IMR-90 (cell line): ENCODE measurements around the gene LCA5. TPM values are rescaled to one million over a fixed set of nuclear protein-coding genes. Genes with fewer than 3 reads are reported as not detected.

Experiments used
- ATAC-seq: fragments of 200-7000 bp; cut with Tn5 transposase; 2 replicates; pipeline ENCODE4 v1.9.1; 2020; ENCODE audit warnings: low read depth, mild to moderate bottlenecking, moderate library complexity
- BruUV-seq: library from RNA; stranded (reverse); fragments of 400-500 nt; replicated peaks from 2 replicates; lab custom pipeline; 2021; lab: Mats Ljungman, UMichigan
- CTCF ChIA-PET: fragments of 300-600 bp; formaldehyde crosslinking; extraction: SDS; loops from one replicate; lab custom pipeline; 2021; ENCODE audit warnings: antibody characterized with exemption; lab: Yijun Ruan, JAX
- POLR2A ChIA-PET: fragments of 300-600 bp; sonication (Branson Sonifier 250); formaldehyde crosslinking; loops from one replicate; lab custom pipeline; 2022; ENCODE audit warnings: antibody characterized with exemption; ENCODE audit not compliant: unreplicated experiment; lab: Charles Lee
- DNase-seq: peaks from one replicate; pipeline ENCODE4 v3.0.0; 2013
- H2AFZ ChIP-seq: replicated peaks from 2 replicates; pipeline ENCODE3; 2013; ENCODE audit warnings: low read length, mild to moderate bottlenecking; ENCODE audit not compliant: poor library complexity
- H2AK5ac ChIP-seq: 2 replicates; pipeline ENCODE4 v1.6.1; 2013; ENCODE audit warnings: low read depth, low read length, inconsistent platforms
- H2AK9ac ChIP-seq: replicated peaks from 2 replicates; pipeline ENCODE3; 2013; ENCODE audit warnings: mild to moderate bottlenecking, low read depth, low read length, moderate library complexity; ENCODE audit not compliant: poor library complexity
- H2BK120ac ChIP-seq: 2 replicates; pipeline ENCODE4 v1.6.1; 2013; ENCODE audit warnings: low read depth, low read length, inconsistent platforms
- H2BK15ac ChIP-seq: 3 replicates; pipeline ENCODE4 v1.6.1; 2013; ENCODE audit warnings: low read depth, low read length, inconsistent platforms
- H2BK20ac ChIP-seq: 2 replicates; pipeline ENCODE4 v1.6.1; 2013; ENCODE audit warnings: low read depth, mild to moderate bottlenecking, inconsistent platforms, low read length, moderate library complexity
- H2BK5ac ChIP-seq: 2 replicates; pipeline ENCODE4 v1.6.1; 2013; ENCODE audit warnings: mild to moderate bottlenecking, low read depth, low read length, inconsistent platforms; ENCODE audit not compliant: poor library complexity, severe bottlenecking
- H3K14ac ChIP-seq: replicated peaks from 2 replicates; pipeline ENCODE4 v1.6.1; 2013; ENCODE audit warnings: low read depth, low read length, inconsistent platforms
- H3K18ac ChIP-seq: 2 replicates; pipeline ENCODE4 v1.6.1; 2013; ENCODE audit warnings: low read depth, low read length, control low read depth
- H3K23ac ChIP-seq: 2 replicates; pipeline ENCODE4 v1.6.1; 2013; ENCODE audit warnings: low read depth, low read length, inconsistent platforms
- H3K27ac ChIP-seq: 2 replicates; pipeline ENCODE4 v1.5.1; 2013; ENCODE audit warnings: mild to moderate bottlenecking, control low read depth, low read length; ENCODE audit not compliant: insufficient read depth
- H3K27me3 ChIP-seq: 2 replicates; pipeline ENCODE4 v1.6.1; 2013; ENCODE audit warnings: low read length; ENCODE audit not compliant: control insufficient read depth, insufficient read depth
- H3K36me3 ChIP-seq: 2 replicates; pipeline ENCODE4 v1.6.1; 2013; ENCODE audit warnings: low read length, mixed read lengths; ENCODE audit not compliant: control insufficient read depth, insufficient read depth
- H3K4ac ChIP-seq: 2 replicates; pipeline ENCODE4 v1.6.1; 2013; ENCODE audit warnings: low read depth, low read length, inconsistent platforms
- H3K4me1 ChIP-seq: 2 replicates; pipeline ENCODE4 v1.6.1; 2013; ENCODE audit warnings: low read length, mixed read lengths; ENCODE audit not compliant: control insufficient read depth, insufficient read depth
- H3K4me2 ChIP-seq: 2 replicates; pipeline ENCODE4 v1.6.1; 2013; ENCODE audit warnings: low read depth, mild to moderate bottlenecking, control low read depth, low read length, moderate library complexity
- H3K4me3 ChIP-seq: 2 replicates; pipeline ENCODE4 v1.5.1; 2013; ENCODE audit warnings: low read depth, mild to moderate bottlenecking, control low read depth, low read length, moderate library complexity; ENCODE audit not compliant: insufficient read depth
- H3K56ac ChIP-seq: 2 replicates; pipeline ENCODE4 v1.6.1; 2013; ENCODE audit warnings: low read length, inconsistent platforms; ENCODE audit not compliant: insufficient read depth; ENCODE audit errors: extremely low read depth
- H3K79me1 ChIP-seq, 2 experiments: 2 replicates each; pipeline ENCODE4 v1.6.1; 2013; ENCODE audit warnings: low read length in 2 of 2, inconsistent platforms in 1 of 2, low read depth in 1 of 2
- H3K9ac ChIP-seq: 2 replicates; pipeline ENCODE4 v1.6.1; 2013; ENCODE audit warnings: low read depth, low read length, control low read depth
- H3K9me1 ChIP-seq: 2 replicates; pipeline ENCODE4 v1.6.1; 2013; ENCODE audit warnings: low read length, inconsistent platforms; ENCODE audit not compliant: insufficient read depth
- H3K9me3 ChIP-seq: 2 replicates; pipeline ENCODE4 v1.6.1; 2013; ENCODE audit warnings: low read length; ENCODE audit not compliant: control insufficient read depth, insufficient read depth
- H4K20me1 ChIP-seq: 2 replicates; pipeline ENCODE4 v1.6.1; 2013; ENCODE audit warnings: low read length, inconsistent platforms; ENCODE audit not compliant: insufficient read depth
- H4K5ac ChIP-seq: 2 replicates; pipeline ENCODE4 v1.6.1; 2013; ENCODE audit warnings: mild to moderate bottlenecking, low read depth, low read length, control low read depth
- H4K8ac ChIP-seq, 2 experiments: 2 replicates each; pipeline ENCODE4 v1.6.1; 2013; ENCODE audit warnings: low read depth in 2 of 2, low read length in 2 of 2, control low read depth in 1 of 2, inconsistent platforms in 1 of 2
- H4K91ac ChIP-seq: 2 replicates; pipeline ENCODE4 v1.6.1; 2013; ENCODE audit warnings: low read depth, low read length, inconsistent platforms; ENCODE audit not compliant: insufficient read depth
- CEBPB ChIP-seq: IDR thresholded peaks from 2 replicates; pipeline ENCODE4 v1.6.1; 2012; ENCODE audit warnings: low read depth, low read length, improper control_type of control experiment
- WGBS, 2 experiments: methylation state at CpG; one replicate each; pipeline versions ENCODE4 v1.1.5 to v1.1.7; 2013; ENCODE audit warnings: missing lambda C conversion rate in 2 of 2; ENCODE audit not compliant: insufficient read length in 1 of 2; ENCODE audit errors: extremely low coverage in 2 of 2; 5-methylcytosine and 5-hydroxymethylcytosine counted together
- dilution Hi-C: fragments of 300-500 bp; cut with HindIII; formaldehyde crosslinking; loops from one replicate; pipeline ENCODE4 v1.14.3; 2018; ENCODE audit warnings: low sequenced_read_pairs; ENCODE audit not compliant: unreplicated experiment
- in situ Hi-C: fragments of 300-500 bp; cut with MboI; formaldehyde crosslinking; loops from 3 replicates; pipeline ENCODE4 v1.14.3; 2019; ENCODE audit warnings: low sequenced_read_pairs, inconsistent platforms, mixed read lengths
- intact Hi-C: fragments of 100-400 bp; cut with micrococcal nuclease; formaldehyde crosslinking; loops from 2 replicates; pipeline ENCODE4 v1.10.0; 2022
- polyA plus RNA-seq, 3 experiments: library from polyadenylated mRNA; depleted of rRNA; stranded (reverse); fragments of >200 nt; gene quantifications; 2 replicates each; pipeline ENCODE4 v1.2.3, GENCODE V29; 2012; ENCODE audit warnings: low replicate concordance in 1 of 3
- total RNA-seq: library from RNA; depleted of rRNA; stranded (reverse); fragments of >200 nt; gene quantifications from 2 replicates; pipeline ENCODE4 v1.2.3, GENCODE V29; 2012

Gene LCA5
- total and polyA plus RNA-seq, 2 of the 4 experiments (the other 2 are of a cell fraction), result 1.2 to 2.0 TPM

GRCh38 chr6:79548304-79548703 lies 11.1 kb upstream of the LCA5 start:
- dilution Hi-C loops, result no loop called here
- CTCF ChIA-PET, result no interaction called here

More at GRCh38 chr6:79548304-79548703, 11.1 kb upstream of the LCA5 start:
- POLR2A ChIA-PET, result no interaction called here
- no peak overlapping the region for H2BK5ac ChIP-seq
- H3K9me1 ChIP-seq, result peaks cover 5% of the 10 kb centered on the region; the same call in 1 of the 2 replicates
- intact Hi-C loops (no loop called here), in situ Hi-C loops (loop anchor here (10.0 kb wide), 1 partner anchor 484 kb away; no protein-coding TSS in a partner anchor)
- DNase-seq (no peak), ATAC-seq (no peak)
- no peak overlapping the region for H2AK9ac ChIP-seq
- H3K56ac ChIP-seq, result no peak overlapping the region
- peaks cover 8% of the 10 kb centered on the region for H3K4me1 ChIP-seq
- H3K9ac ChIP-seq, result no peak overlapping the region
- no peak overlapping the region for H3K27ac ChIP-seq
- H2BK20ac ChIP-seq, result no peak overlapping the region
- no peak overlapping the region for H2AK5ac ChIP-seq
- H3K18ac ChIP-seq, result no peak overlapping the region
- no peak overlapping the region for H2BK120ac ChIP-seq
- no CpG with 5 or more reads among the region's 5 CpGs for WGBS, 2 experiments
- H3K23ac ChIP-seq, result no peak overlapping the region
- no TSS peak for BruUV-seq
- no peaks in the 10 kb centered on the region for H3K9me3 ChIP-seq
- no peaks in the 10 kb centered on the region for H4K20me1 ChIP-seq
- no peak overlapping the region for H3K14ac ChIP-seq
- no peak overlapping the region for H4K5ac ChIP-seq
- no peak overlapping the region for H2AFZ ChIP-seq
- no peak overlapping the region for H3K4ac ChIP-seq
- no peak overlapping the region for H2BK15ac ChIP-seq
- H3K4me3 ChIP-seq, result no peak overlapping the region
- no peaks in the 10 kb centered on the region for H3K27me3 ChIP-seq
- 0 out of 2 replicates have a peak, but pooled peaks cover 5% of the 10 kb centered on the region for H3K36me3 ChIP-seq
- no peak overlapping the region for H3K4me2 ChIP-seq
- H3K79me1 ChIP-seq, result peaks cover 2 to 16% of the 10 kb centered on the region in 2 experiments; a peak in 2 of 4 replicates
- H4K91ac ChIP-seq, result no peak overlapping the region
- TF ChIP-seq CEBPB, result no peak
- no peak overlapping the region for H4K8ac ChIP-seq
